GM19452 (cell line): ENCODE data around the gene KDM4C.
"Not testable (repeated sequence)": the region's sequence is repeated elsewhere in the genome, so short reads cannot be mapped to it uniquely, and the experiment has no call there.

Source experiments
- ATAC-seq: cut with Tn5 transposase; IDR thresholded peaks from one replicate; pipeline ENCODE4 v1.9.1; 2021; ENCODE audit not compliant: unreplicated experiment

KDM4C gene

GRCh38 chr9:6928863-6929262, 171.1 kb downstream of the KDM4C start:
- no peak for ATAC-seq

- no peak for ATAC-seq
Measured at GRCh38 chr9:6929441-6930215, 171.9 kb downstream of the KDM4C start.

GRCh38 chr9:6930827-6931226, 173.1 kb downstream of the KDM4C start:
- no peak for ATAC-seq

- peak; percentile 70 for ATAC-seq
Measured at GRCh38 chr9:6931913-6932312, 174.1 kb downstream of the KDM4C start.

- no peak for ATAC-seq
Measured at GRCh38 chr9:6936103-6936502, 178.3 kb downstream of the KDM4C start.

GRCh38 chr9:6937209-6937608, 179.4 kb downstream of the KDM4C start:
- ATAC-seq: no peak

GRCh38 chr9:6938447-6938846, 180.7 kb downstream of the KDM4C start:
- no peak for ATAC-seq

- ATAC-seq: no peak
Measured at GRCh38 chr9:6938873-6939272, 181.1 kb downstream of the KDM4C start.

GRCh38 chr9:6941501-6941900, 183.7 kb downstream of the KDM4C start:
- no peak for ATAC-seq

- no peak for ATAC-seq
Measured at GRCh38 chr9:6942406-6942805, 184.6 kb downstream of the KDM4C start.

- no peak for ATAC-seq
Measured at GRCh38 chr9:6943293-6943692, 185.5 kb downstream of the KDM4C start.

GRCh38 chr9:6944093-6944551, 186.3 kb downstream of the KDM4C start:
- ATAC-seq: no peak

GRCh38 chr9:6944896-6945295, 187.1 kb downstream of the KDM4C start:
- no peak for ATAC-seq

GRCh38 chr9:6945816-6946215, 188.0 kb downstream of the KDM4C start:
- no peak for ATAC-seq

- no peak for ATAC-seq
Measured at GRCh38 chr9:6946583-6947166, 188.9 kb downstream of the KDM4C start.

- not testable (repeated sequence) for ATAC-seq
Measured at GRCh38 chr9:6948921-6949320, 191.1 kb downstream of the KDM4C start.

- no peak for ATAC-seq
Measured at GRCh38 chr9:6955251-6955921, 197.6 kb downstream of the KDM4C start.

- ATAC-seq: no peak
Measured at GRCh38 chr9:6956879-6957278, 199.1 kb downstream of the KDM4C start.

GRCh38 chr9:6959270-6960000, 201.7 kb downstream of the KDM4C start:
- no peak for ATAC-seq

GRCh38 chr9:6960777-6961176, 203.0 kb downstream of the KDM4C start:
- ATAC-seq: no peak

- ATAC-seq: no peak
Measured at GRCh38 chr9:6961845-6962522, 204.2 kb downstream of the KDM4C start.
